Keratinocyte (primary cell): ENCODE results near the gene HDAC8. TPM values are rescaled to one million over a fixed set of nuclear protein-coding genes. Genes with fewer than 3 reads are reported as not detected.

Experiments used
- DNase-seq: peaks from one replicate; pipeline ENCODE4 v3.0.0-alpha.2; 2011; ENCODE audit warnings: low read depth, missing footprints, low spot score
- FAIRE-seq: peaks from 2 replicates; lab custom pipeline; 2011; peaks lifted over from hg19 to GRCh38; lab: Jason Lieb, UNC
- H2AFZ ChIP-seq: 2 replicates; pipeline ENCODE4 v1.6.0; 2012; ENCODE audit warnings: low read length, control low read depth, inconsistent platforms; ENCODE audit not compliant: control insufficient read depth
- H3K27ac ChIP-seq: 2 replicates; pipeline ENCODE4 v1.5.1; 2011; ENCODE audit warnings: low read length; ENCODE audit not compliant: control insufficient read depth, insufficient read depth
- H3K27me3 ChIP-seq: 3 replicates; pipeline ENCODE4 v1.6.0; 2011; ENCODE audit warnings: low read length; ENCODE audit not compliant: control insufficient read depth, insufficient read depth; ENCODE audit errors: extremely low read depth
- H3K36me3 ChIP-seq, 2 experiments: 2 replicates in 1 of 2; 3 replicates in 1 of 2; pipeline ENCODE4 v1.5.1; 2011; ENCODE audit warnings: low read length in 2 of 2, mild to moderate bottlenecking in 1 of 2; ENCODE audit not compliant: control insufficient read depth in 2 of 2, insufficient read depth in 2 of 2; ENCODE audit errors: extremely low read depth in 1 of 2
- H3K4me1 ChIP-seq: 3 replicates; pipeline ENCODE4 v1.5.1; 2011; ENCODE audit warnings: low read length; ENCODE audit not compliant: control insufficient read depth, insufficient read depth; ENCODE audit errors: extremely low read depth
- H3K4me2 ChIP-seq: 3 replicates; pipeline ENCODE4 v1.6.0; 2011; ENCODE audit warnings: low read depth, low read length; ENCODE audit not compliant: control insufficient read depth, insufficient read depth; ENCODE audit errors: extremely low read depth
- H3K4me3 ChIP-seq, 3 experiments: fragments of 200-600 bp in 1 of 3; sonication (generic) in 1 of 3; 2 replicates in 2 of 3; 3 replicates in 1 of 3; pipeline ENCODE4 v1.5.1; 2011 to 2016; ENCODE audit warnings: low read length in 3 of 3, mild to moderate bottlenecking in 3 of 3, control low read depth in 2 of 3, inconsistent platforms in 1 of 3, low read depth in 1 of 3, mixed read lengths in 1 of 3, mixed run types in 1 of 3, moderate library complexity in 1 of 3; ENCODE audit not compliant: control insufficient read depth in 2 of 3, insufficient read depth in 2 of 3; ENCODE audit errors: extremely low read depth in 1 of 3
- H3K79me2 ChIP-seq: 2 replicates; pipeline ENCODE4 v1.6.0; 2012; ENCODE audit warnings: low read length; ENCODE audit not compliant: control insufficient read depth, insufficient read depth
- H3K9ac ChIP-seq: 3 replicates; pipeline ENCODE4 v1.6.0; 2011; ENCODE audit warnings: low read length; ENCODE audit not compliant: control insufficient read depth, insufficient read depth; ENCODE audit errors: extremely low read depth
- H3K9me1 ChIP-seq: 3 replicates; pipeline ENCODE4 v1.6.0; 2011; ENCODE audit warnings: low read length; ENCODE audit not compliant: control insufficient read depth, insufficient read depth; ENCODE audit errors: extremely low read depth
- H3K9me3 ChIP-seq: 2 replicates; pipeline ENCODE4 v1.5.1; 2012; ENCODE audit warnings: low read depth, low read length; ENCODE audit not compliant: control insufficient read depth
- H4K20me1 ChIP-seq: 3 replicates; pipeline ENCODE4 v1.6.0; 2011; ENCODE audit warnings: low read length; ENCODE audit not compliant: control insufficient read depth, insufficient read depth; ENCODE audit errors: extremely low read depth
- CTCF ChIP-seq, 3 experiments: IDR thresholded peaks in 1 of 3; conservative IDR thresholded peaks in 1 of 3; optimal IDR thresholded peaks in 1 of 3; 2 replicates in 2 of 3; 3 replicates in 1 of 3; pipeline versions ENCODE3 to v1.5.1; 2011; ENCODE audit warnings: low read length in 3 of 3, mild to moderate bottlenecking in 3 of 3, moderate library complexity in 2 of 3, control low read depth in 1 of 3, inconsistent platforms in 1 of 3; ENCODE audit not compliant: insufficient read depth in 2 of 3; ENCODE audit errors: extremely low read depth in 1 of 3
- EZH2 ChIP-seq: IDR thresholded peaks from one replicate; pipeline ENCODE4 v1.6.1; 2012; ENCODE audit warnings: inconsistent platforms, mild to moderate bottlenecking, low read length, moderate library complexity
- dilution Hi-C: fragments of 300-500 bp; cut with MboI; formaldehyde crosslinking; loops from one replicate; pipeline ENCODE4 v1.7.0; 2020; ENCODE audit warnings: low sequenced_read_pairs; ENCODE audit not compliant: extremely low pct_ligation_motif_present
- polyA plus RNA-seq, 5 experiments: library from polyadenylated mRNA; depleted of rRNA in 3 of 5; stranded (reverse) in 3 of 5; stranded (forward) in 1 of 5; unstranded in 1 of 5; fragments of >200 nt; gene quantifications; 1 replicate in 1 of 5; 2 replicates in 3 of 5; 3 replicates in 1 of 5; pipeline versions ENCODE4 v1.2.1 to v1.2.3, GENCODE V29; 2011 to 2012; ENCODE audit warnings: missing spikeins in 2 of 5, low read depth in 1 of 5, low replicate concordance in 1 of 5

Gene HDAC8
- polyA plus RNA-seq, 1 donor (not counting 4 experiments of a cell fraction or from before 2014, with no cell fraction given), result 27.3 TPM

GRCh38 chrX:72479324-72480274 lies 93.0 kb downstream of the HDAC8 start:
- no peak for FAIRE-seq

GRCh38 chrX:72478853-72479252 lies 93.8 kb downstream of the HDAC8 start:
- Histone ChIP-seq H3K27me3 (no peaks in the 10 kb centered on the region), H3K36me3 (no peaks in the 10 kb centered on the region), H3K79me2 (no peaks in the 10 kb centered on the region), H2AFZ (no peak overlapping the region), H3K4me2 (no peak overlapping the region), H4K20me1 (no peaks in the 10 kb centered on the region), H3K4me3 (no peak overlapping the region), H3K9ac (no peak overlapping the region), H3K4me1 (no peaks in the 10 kb centered on the region), H3K9me3 (no peaks in the 10 kb centered on the region), H3K27ac (no peak overlapping the region), H3K9me1 (no peaks in the 10 kb centered on the region)
- dilution Hi-C loops, result no loop called here
- FAIRE-seq, result no peak
- TF ChIP-seq CTCF (optimal IDR thresholded peaks at IDR 0.05 in 1 of 3, IDR thresholded peaks at IDR 0.05 in 1 of 3, conservative IDR thresholded peaks at IDR 0.05 in 1 of 3; ENCODE audit: extremely low read depth in 1 of 3, insufficient read depth in 2 of 3, low read length in 3 of 3) (no peak), EZH2 (no peak)
- no peak for DNase-seq

More at GRCh38 chrX:72479324-72480274, 93.0 kb downstream of the HDAC8 start:
- no peak for TF ChIP-seq CTCF (optimal IDR thresholded peaks at IDR 0.05 in 1 of 3, IDR thresholded peaks at IDR 0.05 in 1 of 3, conservative IDR thresholded peaks at IDR 0.05 in 1 of 3; ENCODE audit: extremely low read depth in 1 of 3, insufficient read depth in 2 of 3, low read length in 3 of 3)
- no peak for TF ChIP-seq EZH2
- dilution Hi-C loops, result no loop called here
- no peaks in the 10 kb centered on the region for H3K4me1 ChIP-seq
- H3K4me2 ChIP-seq, result no peak overlapping the region
- H3K9me3 ChIP-seq, result no peaks in the 10 kb centered on the region
- H3K9ac ChIP-seq, result no peak overlapping the region
- H3K27ac ChIP-seq, result no peak overlapping the region
- no peak overlapping the region for H3K4me3 ChIP-seq
- no peaks in the 10 kb centered on the region for H3K36me3 ChIP-seq
- no peak for DNase-seq
- H3K9me1 ChIP-seq, result no peaks in the 10 kb centered on the region
- no peak overlapping the region for H2AFZ ChIP-seq
- H3K79me2 ChIP-seq, result no peaks in the 10 kb centered on the region
- H4K20me1 ChIP-seq, result no peaks in the 10 kb centered on the region
- H3K27me3 ChIP-seq, result no peaks in the 10 kb centered on the region
